Liver (tissue), 9 donors: Measurements from ENCODE around the gene FCER1A. TPM values are rescaled to one million over a fixed set of nuclear protein-coding genes. Genes with fewer than 3 reads are reported as not detected.

Source experiments
- DNase-seq: peaks from one replicate; pipeline ENCODE4 v3.0.0-alpha.2; 2017; ENCODE audit warnings: low spot score
- H3K27ac ChIP-seq, 2 donors: one replicate each; pipeline ENCODE4 v1.7.0; 2013; ENCODE audit warnings: inconsistent platforms in 2 of 2, low read length in 2 of 2, control low read depth in 1 of 2, low read depth in 1 of 2, mild to moderate bottlenecking in 1 of 2
- H3K27me3 ChIP-seq, 4 donors: one replicate each; pipeline versions ENCODE4 v1.6.1 to v1.7.0; 2013; ENCODE audit warnings: low read length in 3 of 4, inconsistent platforms in 1 of 4, mild to moderate bottlenecking in 1 of 4, moderate library complexity in 1 of 4; ENCODE audit not compliant: control insufficient read depth in 4 of 4, insufficient read depth in 4 of 4
- H3K36me3 ChIP-seq, 4 donors: one replicate each; pipeline versions ENCODE4 v1.6.1 to v1.7.0; 2013; ENCODE audit warnings: low read length in 3 of 4, mild to moderate bottlenecking in 3 of 4, low read depth in 1 of 4, moderate library complexity in 1 of 4; ENCODE audit not compliant: control insufficient read depth in 4 of 4, insufficient read depth in 3 of 4
- H3K4me1 ChIP-seq, 4 donors: one replicate each; pipeline versions ENCODE4 v1.6.1 to v1.7.0; 2013; ENCODE audit warnings: low read length in 3 of 4, mild to moderate bottlenecking in 3 of 4, moderate library complexity in 1 of 4; ENCODE audit not compliant: control insufficient read depth in 4 of 4, insufficient read depth in 4 of 4
- H3K4me3 ChIP-seq, 3 donors: one replicate each; pipeline versions ENCODE4 v1.6.1 to v1.7.0; 2013; ENCODE audit warnings: low read length in 3 of 3, control low read depth in 1 of 3, low read depth in 1 of 3, mild to moderate bottlenecking in 1 of 3
- H3K9ac ChIP-seq, 2 donors: one replicate each; pipeline ENCODE4 v1.7.0; 2013; ENCODE audit warnings: low read length in 2 of 2, mild to moderate bottlenecking in 2 of 2, moderate library complexity in 2 of 2, control low read depth in 1 of 2, low read depth in 1 of 2
- H3K9me3 ChIP-seq, 4 donors: one replicate each; pipeline versions ENCODE4 v1.6.1 to v1.7.0; 2013; ENCODE audit warnings: low read length in 3 of 4; ENCODE audit not compliant: control insufficient read depth in 4 of 4
- ATF3 ChIP-seq: IDR thresholded peaks from 2 replicates; pipeline ENCODE4 v1.6.1; 2016; ENCODE audit warnings: antibody characterized with exemption
- CTCF ChIP-seq: fragments of 150-350 bp; IDR thresholded peaks from 2 replicates; pipeline ENCODE4 v1.5.1; 2017; ENCODE audit warnings: improper control_type of control experiment, low read depth, low read length; ENCODE audit not compliant: missing input control
- FOXA2 ChIP-seq: IDR thresholded peaks from 2 replicates; pipeline ENCODE4 v1.6.1; 2016; ENCODE audit warnings: antibody characterized with exemption
- GABPA ChIP-seq, 2 donors: IDR thresholded peaks in 1 of 2; conservative IDR thresholded peaks in 1 of 2; 2 replicates each; pipeline ENCODE4 v1.6.1; 2016; ENCODE audit warnings: antibody characterized with exemption in 2 of 2, mild to moderate bottlenecking in 1 of 2, moderate library complexity in 1 of 2
- HNF4A ChIP-seq, 2 donors: conservative IDR thresholded peaks; 2 replicates each; pipeline ENCODE4 v1.6.1; 2016; ENCODE audit warnings: antibody characterized with exemption in 2 of 2, mild to moderate bottlenecking in 2 of 2
- HNF4G ChIP-seq: IDR thresholded peaks from 2 replicates; pipeline ENCODE4 v1.6.1; 2016; ENCODE audit warnings: antibody characterized with exemption
- MAX ChIP-seq: IDR thresholded peaks from 2 replicates; pipeline ENCODE4 v1.6.1; 2016; ENCODE audit warnings: antibody characterized with exemption
- NR2F2 ChIP-seq: IDR thresholded peaks from 2 replicates; pipeline ENCODE4 v1.6.1; 2016; ENCODE audit warnings: antibody characterized with exemption
- RAD21 ChIP-seq, 2 donors: IDR thresholded peaks; 2 replicates each; pipeline ENCODE4 v1.6.1; 2016; ENCODE audit warnings: antibody characterized with exemption in 2 of 2, mild to moderate bottlenecking in 2 of 2
- REST ChIP-seq: IDR thresholded peaks from 2 replicates; pipeline ENCODE4 v1.6.1; 2016; ENCODE audit warnings: antibody characterized with exemption, mild to moderate bottlenecking
- RXRA ChIP-seq, 2 donors: IDR thresholded peaks; 2 replicates each; pipeline ENCODE4 v1.6.1; 2017 to 2018; ENCODE audit warnings: antibody characterized with exemption in 2 of 2, mild to moderate bottlenecking in 1 of 2
- SP1 ChIP-seq: IDR thresholded peaks from 2 replicates; pipeline ENCODE4 v1.6.1; 2018; ENCODE audit warnings: antibody characterized with exemption, mild to moderate bottlenecking
- TAF1 ChIP-seq: conservative IDR thresholded peaks from 2 replicates; pipeline ENCODE4 v1.6.1; 2016; ENCODE audit warnings: antibody characterized with exemption, mild to moderate bottlenecking
- ZBTB33 ChIP-seq: IDR thresholded peaks from 2 replicates; pipeline ENCODE4 v1.6.1; 2016; ENCODE audit warnings: antibody characterized with exemption
- WGBS: extraction: QIAGEN DNeasy Blood & Tissue Kit; methylation state at CpG from one replicate; pipeline ENCODE4 v1.1.7; 2013; 5-methylcytosine and 5-hydroxymethylcytosine counted together
- polyA plus RNA-seq, 2 donors: library from polyadenylated mRNA; stranded (reverse) in 1 of 2; unstranded in 1 of 2; fragments of 200-250 nt in 1 of 2; fragments of >200 nt in 1 of 2; fragmentation: Nextera tagmentation in 1 of 2; extraction: Ambion mirVana in 1 of 2; gene quantifications; one replicate each; pipeline versions ENCODE4 v1.2.1 to v1.2.3, GENCODE V29; 2013 to 2015
- total RNA-seq, 2 donors: library from RNA; depleted of rRNA; stranded (reverse); fragments of >200 nt; gene quantifications; one replicate each; pipeline ENCODE4 v1.2.3, GENCODE V29; 2014
- donor health status: healthy.
- donor health status: healthy.
- donor health status: healthy.
- donor health status: healthy.
- donor health status: healthy.

The FCER1A gene
- total and polyA plus RNA-seq, 4 donors: 0.08 to 3.5 (median 0.48) TPM; not detected in 1

- H3K4me1 ChIP-seq: no peaks in the 10 kb centered on the region
- H3K4me3 ChIP-seq: no peak overlapping the region
- H3K9ac ChIP-seq: no peak overlapping the region
- H3K27ac ChIP-seq: no peak overlapping the region
- TF ChIP-seq RAD21 (IDR thresholded peaks at IDR 0.05) (no peak), ATF3 (no peak), MAX (no peak), RXRA (IDR thresholded peaks at IDR 0.05) (no peak), HNF4G (no peak), TAF1 (no peak), GABPA (IDR thresholded peaks at IDR 0.05 in 1 of 2, conservative IDR thresholded peaks at IDR 0.05 in 1 of 2) (no peak), ZBTB33 (no peak), SP1 (no peak), REST (no peak), NR2F2 (no peak), CTCF (no peak), FOXA2 (no peak), HNF4A (conservative IDR thresholded peaks at IDR 0.05) (no peak)
- no peaks in the 10 kb centered on the region for H3K9me3 ChIP-seq
- DNase-seq: no peak
- WGBS: 92% methylated on average over 1 of the region's 1 CpG
- H3K27me3 ChIP-seq: no peaks in the 10 kb centered on the region
- no peaks in the 10 kb centered on the region for H3K36me3 ChIP-seq
These were observed 10.7 kb upstream of the FCER1A start for GRCh38 chr1:159291424-159291823.

GRCh38 chr1:159296706-159297375 is 5.3 kb upstream of the FCER1A start:
- Histone ChIP-seq H3K9me3 (no peaks in the 10 kb centered on the region), H3K9ac (no peak overlapping the region), H3K4me1 (no peaks in the 10 kb centered on the region), H3K4me3 (no peak overlapping the region), H3K36me3 (no peaks in the 10 kb centered on the region), H3K27me3 (no peaks in the 10 kb centered on the region), H3K27ac (no peak overlapping the region)
- WGBS: 87% methylated on average over 9 of the region's 9 CpGs
- no peak for TF ChIP-seq SP1
- TF ChIP-seq NR2F2: no peak
- DNase-seq: no peak
